IPS-NIHi11 (cell line): ENCODE measurements around the gene RASA3.
"Not testable (repeated sequence)": the region's sequence is repeated elsewhere in the genome, so short reads cannot be mapped to it uniquely, and the experiment has no call there.

Experiments
- DNase-seq: peaks from one replicate; pipeline ENCODE4 v3.0.0; 2012; ENCODE audit warnings: mixed read lengths, low spot score

RASA3 gene

DNA sequence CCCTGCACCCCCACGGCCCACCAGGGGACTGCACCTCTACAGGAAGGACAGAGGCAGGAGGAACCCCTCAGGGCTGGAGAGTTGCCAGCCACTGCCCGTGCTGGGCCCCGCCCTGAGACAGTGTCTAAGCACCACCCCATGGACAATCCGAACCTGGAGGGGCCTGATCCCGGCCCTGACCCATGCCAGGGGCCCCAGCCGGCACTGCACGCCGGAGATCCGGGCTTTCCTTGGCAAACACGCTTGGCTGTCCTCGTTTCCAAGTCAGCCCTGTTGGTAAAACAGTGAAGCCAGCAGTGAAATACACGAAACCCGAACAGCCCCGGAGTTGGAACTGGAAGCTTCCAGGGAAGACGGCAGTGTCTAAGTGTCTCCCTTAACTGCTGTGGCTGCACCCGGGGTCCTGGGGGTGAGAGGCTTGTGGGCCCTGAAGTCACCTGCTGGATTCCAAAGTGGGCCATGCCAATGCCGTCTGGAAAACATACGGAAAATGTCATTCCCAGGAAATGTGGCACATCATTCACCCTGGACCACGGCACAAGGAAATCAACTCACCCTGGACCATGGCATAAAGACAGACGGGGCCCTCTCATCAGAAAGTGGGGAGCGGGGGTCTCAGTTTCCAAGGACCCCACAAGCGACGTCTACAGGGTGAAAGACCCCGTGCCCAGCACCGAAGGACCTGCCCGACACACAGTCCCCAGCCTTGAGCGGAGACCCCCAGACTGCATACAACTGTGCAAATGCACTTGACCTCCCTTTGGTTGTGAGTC lies 30.9 kb downstream of the RASA3 start:
- no peak for DNase-seq

GRCh38 chr13:114100446-114101357 lies 31.7 kb downstream of the RASA3 start:
- no peak for DNase-seq

DNA sequence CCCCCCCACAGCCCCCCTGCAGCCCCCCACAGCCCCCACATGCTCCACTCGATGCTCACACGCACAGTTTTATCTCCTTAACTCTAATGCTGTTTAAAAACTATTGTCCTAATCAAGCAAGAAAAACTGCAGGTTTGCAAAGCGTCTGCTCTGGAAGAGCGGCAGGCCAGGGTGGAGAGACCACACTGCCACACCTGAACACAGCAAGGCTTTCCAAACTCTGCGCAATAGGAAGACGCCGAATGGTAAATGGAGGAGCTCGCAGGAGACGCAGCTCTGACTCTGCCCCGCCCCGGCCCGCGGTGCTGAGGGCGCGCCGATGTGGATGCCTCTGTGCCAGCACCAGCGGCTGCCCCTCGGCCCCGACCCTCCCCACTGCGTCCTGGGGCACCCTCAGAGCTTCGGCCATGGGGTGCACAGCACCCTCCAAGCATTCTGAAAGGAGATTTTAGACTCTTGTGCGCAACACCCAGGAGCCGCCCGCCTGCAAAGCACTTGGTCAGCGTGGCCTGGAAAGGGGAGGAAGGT lies 32.4 kb downstream of the RASA3 start:
- DNase-seq, result no peak

GRCh38 chr13:114099191-114099590 lies 33.2 kb downstream of the RASA3 start:
- DNase-seq, result peak; percentile 74

DNA sequence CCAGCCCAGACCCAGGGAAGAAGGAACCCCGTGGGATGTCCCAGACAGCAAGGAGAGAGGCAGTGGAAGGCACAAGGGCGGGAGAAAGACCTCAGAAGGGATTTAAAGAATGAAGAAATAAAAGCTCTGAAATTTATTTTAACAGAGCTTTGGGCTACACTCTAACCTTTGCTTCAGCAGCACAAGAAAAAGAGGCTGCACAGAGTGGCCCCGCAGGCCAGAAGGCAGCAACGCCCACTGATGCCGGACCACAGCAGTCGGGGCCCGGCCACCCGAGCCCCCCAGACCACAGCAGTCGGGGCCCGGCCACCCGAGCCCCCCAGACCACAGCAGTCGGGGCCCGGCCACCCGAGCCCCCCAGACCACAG lies 33.8 kb downstream of the RASA3 start:
- not testable (repeated sequence) for DNase-seq

DNA sequence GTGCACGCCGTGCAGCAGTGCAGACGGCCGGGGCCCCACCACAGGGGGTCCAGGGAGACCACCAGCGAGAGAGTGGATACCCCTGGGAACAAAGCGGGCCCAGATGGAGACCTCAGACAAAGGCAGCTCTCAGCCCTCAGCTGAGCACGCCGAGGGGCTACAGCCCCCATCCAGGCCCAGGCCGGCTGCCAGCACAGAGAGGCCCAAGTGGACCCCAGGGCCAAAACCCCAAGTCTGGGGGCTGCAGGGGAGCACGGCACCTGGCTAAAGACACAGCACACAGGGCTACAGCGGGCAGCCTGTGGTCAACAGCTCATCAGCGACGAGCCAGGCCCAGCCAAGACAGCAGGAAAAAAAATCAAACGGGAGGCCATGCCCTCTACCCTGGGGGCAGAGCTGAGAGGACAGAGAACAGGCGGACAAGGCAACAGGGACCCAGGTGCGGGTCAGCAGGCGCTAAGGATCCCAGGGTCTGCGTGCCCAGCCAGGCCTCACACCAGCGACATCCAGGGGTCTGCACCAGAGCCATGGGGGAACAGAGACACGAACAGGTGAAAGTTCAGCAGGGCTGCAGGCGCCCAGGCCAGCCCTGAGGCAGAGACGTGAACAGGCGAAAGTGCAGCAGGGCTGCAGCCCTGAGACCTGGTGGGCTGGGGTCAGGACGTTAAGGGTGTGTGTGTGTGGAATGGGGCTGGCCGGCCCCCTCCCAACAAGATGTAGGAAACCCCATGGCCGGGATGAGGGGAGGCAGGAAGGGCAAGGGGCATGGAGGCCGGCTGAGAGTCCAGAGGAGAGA lies 34.3 kb downstream of the RASA3 start:
- DNase-seq, result no peak

- no peak for DNase-seq
Measured at GRCh38 chr13:114097212-114097892, 35.1 kb downstream of the RASA3 start.

GRCh38 chr13:114096811-114097211 lies 35.6 kb downstream of the RASA3 start:
- no peak for DNase-seq

DNA sequence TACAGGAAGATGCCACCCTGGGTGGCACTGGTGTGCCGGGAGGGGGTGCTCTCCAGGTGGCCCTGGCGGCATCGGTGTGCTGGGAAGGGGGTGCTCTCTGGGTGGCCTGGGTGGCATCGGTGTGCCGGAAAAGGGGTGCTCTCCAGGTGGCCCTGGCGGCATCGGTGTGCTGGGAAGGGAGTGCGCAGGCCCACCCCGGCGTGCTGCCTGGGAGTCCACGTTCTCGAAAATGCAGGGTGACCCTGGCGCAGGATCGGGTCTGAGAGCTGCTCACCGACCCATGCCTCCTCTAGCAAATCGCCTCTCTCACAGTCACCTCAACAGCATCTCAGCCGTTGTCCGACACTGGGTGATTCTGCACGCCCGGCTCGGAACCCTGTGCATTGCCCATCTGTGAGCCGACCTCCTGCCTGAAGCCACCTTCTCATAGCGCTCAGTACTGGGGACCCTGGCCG lies 36.4 kb downstream of the RASA3 start:
- DNase-seq, result no peak

GRCh38 chr13:114095486-114095885 lies 36.9 kb downstream of the RASA3 start:
- no peak for DNase-seq

- no peak for DNase-seq
Measured at GRCh38 chr13:114093118-114093517, 39.3 kb downstream of the RASA3 start.

GRCh38 chr13:114092468-114092867 lies 40.0 kb downstream of the RASA3 start:
- DNase-seq, result no peak

GRCh38 chr13:114090476-114090875 lies 41.9 kb downstream of the RASA3 start:
- DNase-seq, result no peak

- DNase-seq, result no peak
Measured at GRCh38 chr13:114089751-114090400, 42.5 kb downstream of the RASA3 start.

DNA sequence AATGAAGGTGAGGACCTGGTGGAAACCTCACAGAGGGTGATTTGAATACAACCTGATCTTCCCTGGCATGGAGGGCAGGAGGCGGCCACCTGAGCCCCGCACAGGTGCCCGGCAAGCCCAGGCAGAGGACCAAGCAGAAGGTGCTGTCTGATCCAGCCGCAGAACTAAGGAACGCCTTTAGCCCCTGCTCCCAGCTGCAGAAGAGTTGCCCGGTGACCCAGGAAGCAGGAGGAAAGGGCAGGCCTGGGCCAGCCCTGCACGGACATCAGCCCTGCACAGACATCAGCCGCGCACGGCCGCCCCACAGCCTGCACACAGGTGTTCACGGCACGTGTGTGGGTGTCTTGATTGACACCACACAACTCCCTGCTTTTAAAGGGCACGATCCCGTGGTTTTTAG lies 43.1 kb downstream of the RASA3 start:
- DNase-seq, result no peak

DNA sequence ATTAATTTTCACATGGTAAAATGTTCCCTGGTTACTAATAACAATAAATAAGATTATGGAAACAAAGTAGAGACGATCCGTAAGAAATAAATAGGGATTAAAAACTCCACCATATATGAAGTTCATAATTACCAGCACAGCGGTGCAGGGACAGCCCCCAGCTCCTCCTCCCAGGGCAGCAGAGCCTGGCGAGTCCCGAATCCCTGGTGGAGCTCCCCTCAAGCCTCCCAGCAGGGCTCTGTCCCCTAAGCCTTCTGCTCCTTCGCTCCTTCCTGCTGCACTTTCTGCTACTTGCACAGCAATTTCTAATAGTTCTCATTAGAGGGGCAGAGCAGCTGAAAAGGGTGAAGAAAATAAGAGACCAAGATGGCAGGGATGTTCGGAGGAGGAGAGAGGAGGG lies 43.6 kb downstream of the RASA3 start:
- no peak for DNase-seq

- DNase-seq, result no peak
Measured at GRCh38 chr13:114088234-114088633, 44.2 kb downstream of the RASA3 start.

GRCh38 chr13:114087430-114087829 lies 45.0 kb downstream of the RASA3 start:
- DNase-seq, result no peak

GRCh38 chr13:114082849-114083645 lies 49.4 kb downstream of the RASA3 start:
- DNase-seq, result no peak
